Limb (tissue), 2 donors: ENCODE data around the gene BAG5.

Experiments used
- DNase-seq, 2 donors: peaks; one replicate each; pipeline ENCODE4 v3.0.0-alpha.2; 2016; ENCODE audit errors: extremely low spot score in 2 of 2

BAG5 gene

GRCh38 chr14:103510724-103511693 lies 51.4 kb downstream of the BAG5 start:
- no peak for DNase-seq

GRCh38 chr14:103509864-103510723 lies 52.4 kb downstream of the BAG5 start:
- DNase-seq = no peak

GRCh38 chr14:103508521-103509329 lies 53.7 kb downstream of the BAG5 start:
- no peak for DNase-seq

- no peak for DNase-seq
These were observed 54.7 kb downstream of the BAG5 start for GRCh38 chr14:103507751-103508150.
